Measurements from ENCODE around the gene CEP131.

GRCh38 chr17:81235822-81236740 lies 13.3 kb upstream of the CEP131 start:
- TF ChIP-seq CTCF (IDR thresholded peaks at IDR 0.05; ENCODE audit: insufficient read depth, low read length, poor library complexity, severe bottlenecking) (no peak), EZH2phosphoT487 (conservative IDR thresholded peaks at IDR 0.05; ENCODE audit: low read length) (no peak)

Data from SU-DHL-6 (cell line).